ENCODE results near the gene TM7SF2. TPM values are rescaled to one million over a fixed set of nuclear protein-coding genes. Genes with fewer than 3 reads are reported as not detected.

TM7SF2 gene
- polyA plus RNA-seq, 1 donor (not counting 4 experiments of a cell fraction or from before 2014, with no cell fraction given): 9.7 TPM

- H2AFZ ChIP-seq (ENCODE audit: control insufficient read depth, low read length): no peak overlapping the region
- dilution Hi-C loops (cut with MboI; ENCODE audit: extremely low pct_ligation_motif_present, low sequenced_read_pairs): no loop called here
- TF ChIP-seq EZH2 (IDR thresholded peaks at IDR 0.05; ENCODE audit: low read length): no peak
- no peak for TF ChIP-seq CTCF (optimal IDR thresholded peaks at IDR 0.05 in 1 of 3, IDR thresholded peaks at IDR 0.05 in 1 of 3, conservative IDR thresholded peaks at IDR 0.05 in 1 of 3; ENCODE audit: extremely low read depth in 1 of 3, insufficient read depth in 2 of 3, low read length in 3 of 3)
- H4K20me1 ChIP-seq (ENCODE audit: control insufficient read depth, extremely low read depth, insufficient read depth, low read length): no peaks in the 10 kb centered on the region
- no peaks in the 10 kb centered on the region for H3K9me3 ChIP-seq (ENCODE audit: control insufficient read depth, low read depth, low read length)
- FAIRE-seq (no peak), DNase-seq (ENCODE audit: low read depth, low spot score) (no peak)
- H3K4me3 ChIP-seq (ENCODE audit: control insufficient read depth in 2 of 3, extremely low read depth in 1 of 3, insufficient read depth in 2 of 3, low read depth in 1 of 3, low read length in 3 of 3): no peak overlapping the region
- H3K27me3 ChIP-seq (ENCODE audit: control insufficient read depth, extremely low read depth, insufficient read depth, low read length): no peaks in the 10 kb centered on the region
- H3K9ac ChIP-seq (ENCODE audit: control insufficient read depth, extremely low read depth, insufficient read depth, low read length): no peak overlapping the region
- no peak overlapping the region for H3K4me2 ChIP-seq (ENCODE audit: control insufficient read depth, extremely low read depth, insufficient read depth, low read depth, low read length)
- no peaks in the 10 kb centered on the region for H3K36me3 ChIP-seq (ENCODE audit: control insufficient read depth in 2 of 2, extremely low read depth in 1 of 2, insufficient read depth in 2 of 2, low read length in 2 of 2)
- H3K4me1 ChIP-seq (ENCODE audit: control insufficient read depth, extremely low read depth, insufficient read depth, low read length): no peaks in the 10 kb centered on the region
- no peak overlapping the region for H3K27ac ChIP-seq (ENCODE audit: control insufficient read depth, insufficient read depth, low read length)
- no peaks in the 10 kb centered on the region for H3K9me1 ChIP-seq (ENCODE audit: control insufficient read depth, extremely low read depth, insufficient read depth, low read length)
- no peaks in the 10 kb centered on the region for H3K79me2 ChIP-seq (ENCODE audit: control insufficient read depth, insufficient read depth, low read length)
Observed at GRCh38 chr11:65163684-65164083, 52.0 kb downstream of the TM7SF2 start.

Small RNA genes lying within 50 kb of the gene (small RNA-seq; reads per million reads assigned to genes)
- gene HIGD1AP10 (ENCODE audit: insufficient read length in 3 of 3, low read depth in 3 of 3, low replicate concordance in 1 of 3) (0 reads per million in 3 experiments), gene PDCL2P2 (ENCODE audit: insufficient read length in 3 of 3, low read depth in 3 of 3, low replicate concordance in 1 of 3) (0 reads per million in 3 experiments), gene RNU2-23P (ENCODE audit: insufficient read length in 3 of 3, low read depth in 3 of 3, low replicate concordance in 1 of 3) (0 to 2.5 (median 0.47) reads per million in 3 experiments)

Other genes with a start within 250 kb of the TM7SF2 start
- 73.9 to 192 TPM (median 75.6 TPM) in 3 replicates for gene EHD1, start 233.3 kb upstream of the TM7SF2 start, polyA plus RNA-seq
- gene ATG2A, start 194.7 kb upstream of the TM7SF2 start, polyA plus RNA-seq: 2.4 to 5.7 TPM (median 4.5 TPM) in 3 replicates
- 13.7 to 20.6 TPM (median 16.4 TPM) in 3 replicates for gene PPP2R5B, start 187.2 kb upstream of the TM7SF2 start, polyA plus RNA-seq
- 0.08 TPM in 1 of 3 replicates, not detected in the others for gene GPHA2, start 176.0 kb upstream of the TM7SF2 start, polyA plus RNA-seq
- 0.09 TPM in 1 of 3 replicates, not detected in the others for gene MAJIN, start 139.8 kb upstream of the TM7SF2 start, polyA plus RNA-seq
- gene BATF2, start 114.9 kb upstream of the TM7SF2 start, polyA plus RNA-seq: 0.09 to 0.10 TPM (median 0.10 TPM) in 3 replicates
- 77.8 to 89.0 TPM (median 77.8 TPM) in 3 replicates for gene ARL2, start 97.7 kb upstream of the TM7SF2 start, polyA plus RNA-seq
- 1.8 to 11.2 TPM (median 8.3 TPM) in 3 replicates for gene SNX15, start 84.4 kb upstream of the TM7SF2 start, polyA plus RNA-seq
- gene SAC3D1, start 70.7 kb upstream of the TM7SF2 start, polyA plus RNA-seq: 4.9 to 7.3 TPM (median 5.8 TPM) in 3 replicates
- gene NAALADL1, start 53.3 kb upstream of the TM7SF2 start, polyA plus RNA-seq: 1.9 to 3.2 TPM (median 2.3 TPM) in 3 replicates
- gene CDCA5, start 27.8 kb upstream of the TM7SF2 start, polyA plus RNA-seq: 1.9 to 10.4 TPM (median 8.0 TPM) in 3 replicates
- 15.0 to 28.3 TPM (median 18.6 TPM) in 3 replicates for gene ZFPL1, start 27.6 kb upstream of the TM7SF2 start, polyA plus RNA-seq
- gene VPS51, start 15.7 kb upstream of the TM7SF2 start, polyA plus RNA-seq: 28.8 to 64.0 TPM (median 43.1 TPM) in 3 replicates
- 2.6 to 6.6 TPM (median 3.4 TPM) in 3 replicates for gene ZNHIT2, start 5.8 kb downstream of the TM7SF2 start, polyA plus RNA-seq
- gene FAU, start 10.3 kb downstream of the TM7SF2 start, polyA plus RNA-seq: 328 to 452 TPM (median 425 TPM) in 3 replicates
- 46.3 to 67.7 TPM (median 49.6 TPM) in 3 replicates for gene MRPL49, start 10.4 kb downstream of the TM7SF2 start, polyA plus RNA-seq
- gene SYVN1, start 22.6 kb downstream of the TM7SF2 start, polyA plus RNA-seq: 10.0 to 25.4 TPM (median 10.8 TPM) in 3 replicates
- not detected in 3 replicates for gene SPDYC, start 58.4 kb downstream of the TM7SF2 start, polyA plus RNA-seq
- gene CAPN1, start 70.1 kb downstream of the TM7SF2 start, polyA plus RNA-seq: 250 to 300 TPM (median 284 TPM) in 3 replicates
- 13.8 to 21.5 TPM (median 20.9 TPM) in 3 replicates for gene POLA2, start 150.1 kb downstream of the TM7SF2 start, polyA plus RNA-seq
- gene CDC42EP2, start 203.0 kb downstream of the TM7SF2 start, polyA plus RNA-seq: 3.6 to 18.7 TPM (median 6.1 TPM) in 3 replicates
- 14.5 to 43.9 TPM (median 16.8 TPM) in 3 replicates for gene DPF2, start 222.0 kb downstream of the TM7SF2 start, polyA plus RNA-seq
- 0.04 to 0.05 TPM in 2 of 3 replicates, not detected in the other for gene TIGD3, start 242.9 kb downstream of the TM7SF2 start, polyA plus RNA-seq